ENCODE measurements around the gene DCBLD2. TPM values are rescaled to one million over a fixed set of nuclear protein-coding genes. Genes with fewer than 3 reads are reported as not detected.

Gene DCBLD2
- total RNA-seq, 1 donor from 2014 or later: 6.7 TPM

- no peak for ATAC-seq
Measured at GRCh38 chr3:98766924-98767323, 134.6 kb downstream of the DCBLD2 start.

- no peak for ATAC-seq
Measured at GRCh38 chr3:98765721-98766120, 135.8 kb downstream of the DCBLD2 start.

- no peak for ATAC-seq
Measured at GRCh38 chr3:98764472-98764884, 137.0 kb downstream of the DCBLD2 start.

GRCh38 chr3:98763819-98764418, 137.6 kb downstream of the DCBLD2 start:
- no peak for ATAC-seq

- peak; percentile 28 for ATAC-seq
Measured at GRCh38 chr3:98763076-98763475, 138.4 kb downstream of the DCBLD2 start, which contains the start of gene ST3GAL6. ST3GAL6 (plus strand) TSS chr3:98763340; CDS start chr3:98768441, 5,101 bp downstream.

- no peak for ATAC-seq
Measured at GRCh38 chr3:98761643-98762229, 139.8 kb downstream of the DCBLD2 start.

GRCh38 chr3:98759629-98760028, 141.9 kb downstream of the DCBLD2 start:
- ATAC-seq: no peak

- no peak for ATAC-seq
Measured at GRCh38 chr3:98755601-98756000, 145.9 kb downstream of the DCBLD2 start.

GRCh38 chr3:98754483-98754882, 147.0 kb downstream of the DCBLD2 start:
- no peak for ATAC-seq

GRCh38 chr3:98750276-98750919, 151.1 kb downstream of the DCBLD2 start:
- ATAC-seq: no peak

GRCh38 chr3:98746882-98747281, 154.6 kb downstream of the DCBLD2 start:
- ATAC-seq: no peak

- ATAC-seq: no peak
Measured at GRCh38 chr3:98746122-98746521, 155.4 kb downstream of the DCBLD2 start.

Other genes starting within 250 kb of the DCBLD2 start
- gene ST3GAL6, start 138.4 kb downstream of the DCBLD2 start, total RNA-seq: 1.1 TPM

Measured in esophagus mucosa (tissue), 1 donor.